MM.1S (cell line): ENCODE data around the gene MPP3.

Experiments
- DNase-seq: peaks from one replicate; pipeline ENCODE4 v3.0.0-alpha.2; 2015
- H2AFZ ChIP-seq: fragments of 300-600 bp; sonication (generic); 2 replicates; pipeline ENCODE4 v1.6.0; 2016; ENCODE audit warnings: antibody characterized with exemption, low read length
- H3F3A ChIP-seq: fragments of 300-600 bp; sonication (generic); 2 replicates; pipeline ENCODE4 v1.6.1; 2016; ENCODE audit warnings: mild to moderate bottlenecking, antibody characterized with exemption, low read length, moderate library complexity, mixed read lengths; ENCODE audit not compliant: insufficient read depth
- H3K27ac ChIP-seq: fragments of 300-600 bp; sonication (generic); 2 replicates; pipeline ENCODE4 v1.5.1; 2016; ENCODE audit warnings: mild to moderate bottlenecking, low read length
- H3K27me3 ChIP-seq: fragments of 300-600 bp; sonication (generic); replicated peaks from 2 replicates; pipeline ENCODE4 v1.6.0; 2016; ENCODE audit warnings: low read length; ENCODE audit not compliant: insufficient read depth
- H3K36me3 ChIP-seq: fragments of 300-600 bp; sonication (generic); replicated peaks from 2 replicates; pipeline ENCODE4 v1.6.1; 2016; ENCODE audit warnings: mild to moderate bottlenecking, low read length, mixed read lengths; ENCODE audit not compliant: insufficient read depth
- H3K4me1 ChIP-seq: fragments of 300-600 bp; sonication (generic); 2 replicates; pipeline ENCODE4 v1.6.1; 2016; ENCODE audit warnings: low read length, mixed read lengths
- H3K4me2 ChIP-seq: fragments of 300-600 bp; sonication (generic); 2 replicates; pipeline ENCODE4 v1.6.0; 2016; ENCODE audit warnings: low read depth, low read length
- H3K4me3 ChIP-seq: fragments of 300-600 bp; sonication (generic); 2 replicates; pipeline ENCODE4 v1.5.1; 2016; ENCODE audit warnings: low read length, mixed read lengths
- H3K79me2 ChIP-seq: fragments of 300-600 bp; sonication (generic); 2 replicates; pipeline ENCODE4 v1.6.1; 2016; ENCODE audit warnings: mixed run types, low read length, mixed read lengths
- H3K9ac ChIP-seq: fragments of 300-600 bp; sonication (generic); 2 replicates; pipeline ENCODE4 v1.6.1; 2016; ENCODE audit warnings: low read length, mixed read lengths
- H3K9me2 ChIP-seq: fragments of 300-600 bp; sonication (generic); replicated peaks from 2 replicates; pipeline ENCODE4 v1.6.1; 2016; ENCODE audit warnings: mild to moderate bottlenecking, low read length, mixed read lengths; ENCODE audit not compliant: insufficient read depth
- H3K9me3 ChIP-seq: fragments of 300-600 bp; sonication (generic); replicated peaks from 2 replicates; pipeline ENCODE4 v1.6.1; 2016; ENCODE audit warnings: mild to moderate bottlenecking, low read length, mixed read lengths; ENCODE audit not compliant: insufficient read depth
- H4K20me1 ChIP-seq: fragments of 300-600 bp; sonication (generic); 2 replicates; pipeline ENCODE4 v1.6.1; 2016; ENCODE audit warnings: mild to moderate bottlenecking, low read length, moderate library complexity, mixed read lengths; ENCODE audit not compliant: insufficient read depth
- CTCF ChIP-seq: fragments of 300-600 bp; sonication (generic); IDR thresholded peaks from 2 replicates; pipeline ENCODE4 v1.5.1; 2016; ENCODE audit warnings: antibody characterized with exemption, low read length, mixed read lengths
- EZH2 ChIP-seq: fragments of 300-600 bp; sonication (generic); optimal IDR thresholded peaks from 2 replicates; pipeline ENCODE3; 2017; ENCODE audit warnings: low read depth, mild to moderate bottlenecking, antibody characterized with exemption, low read length, mixed read lengths
- EZH2phosphoT487 ChIP-seq: fragments of 300-600 bp; sonication (generic); IDR thresholded peaks from 2 replicates; pipeline ENCODE4 v1.6.1; 2018; ENCODE audit warnings: antibody characterized with exemption, low read length

MPP3 gene

GRCh38 chr17:43820759-43821158 lies 12.2 kb downstream of the MPP3 start:
- Histone ChIP-seq H3K9me2 (no peaks in the 10 kb centered on the region), H3K4me3 (no peak overlapping the region), H3K4me1 (no peaks in the 10 kb centered on the region), H3F3A (no peaks in the 10 kb centered on the region), H3K9me3 (no peaks in the 10 kb centered on the region), H3K9ac (no peak overlapping the region), H3K4me2 (no peak overlapping the region), H3K27me3 (peaks cover 10% of the 10 kb centered on the region; the same call in 1 of the 2 replicates), H3K79me2 (no peaks in the 10 kb centered on the region), H2AFZ (no peak overlapping the region), H4K20me1 (no peaks in the 10 kb centered on the region), H3K27ac (no peak overlapping the region), H3K36me3 (no peaks in the 10 kb centered on the region)
- DNase-seq, result no peak
- TF ChIP-seq EZH2phosphoT487 (no peak), CTCF (no peak), EZH2 (no peak)

GRCh38 chr17:43818966-43819365 lies 14.0 kb downstream of the MPP3 start:
- Histone ChIP-seq H3K9me3 (no peaks in the 10 kb centered on the region), H3K27me3 (peaks cover 17% of the 10 kb centered on the region; the same call in 1 of the 2 replicates), H2AFZ (no peak overlapping the region), H3K4me1 (no peaks in the 10 kb centered on the region), H3K4me2 (no peak overlapping the region), H3K4me3 (no peak overlapping the region), H3F3A (no peaks in the 10 kb centered on the region), H4K20me1 (no peaks in the 10 kb centered on the region), H3K9me2 (no peaks in the 10 kb centered on the region), H3K9ac (no peak overlapping the region), H3K79me2 (no peaks in the 10 kb centered on the region), H3K27ac (no peak overlapping the region), H3K36me3 (no peaks in the 10 kb centered on the region)
- TF ChIP-seq EZH2, result no peak
- TF ChIP-seq CTCF, result no peak
- no peak for TF ChIP-seq EZH2phosphoT487
- no peak for DNase-seq

DNA sequence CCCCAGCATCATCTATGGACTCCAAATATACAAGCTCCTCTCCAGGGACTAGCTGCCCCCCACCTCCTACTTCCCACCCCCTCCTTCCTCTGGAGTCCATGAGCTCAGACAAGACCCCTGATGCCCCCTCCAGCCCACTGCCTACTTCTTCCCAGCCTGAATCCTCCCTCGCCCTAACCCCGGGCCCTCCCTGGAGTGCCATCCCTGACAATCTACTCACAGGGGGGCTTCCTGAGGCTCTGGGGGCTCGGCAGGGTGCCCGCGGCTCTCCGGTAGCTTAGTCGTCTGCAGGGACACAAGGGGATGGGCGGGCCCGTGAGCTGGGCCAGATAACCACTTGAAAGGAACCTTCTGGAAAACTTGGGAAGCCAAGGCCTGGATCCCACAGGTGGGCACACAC lies 15.1 kb downstream of the MPP3 start:
- no peak overlapping the region for H3K4me2 ChIP-seq
- no peaks in the 10 kb centered on the region for H3K36me3 ChIP-seq
- no peak for TF ChIP-seq EZH2
- no peak for TF ChIP-seq CTCF
- TF ChIP-seq EZH2phosphoT487, result no peak
- no peak overlapping the region for H2AFZ ChIP-seq
- peaks cover 22% of the 10 kb centered on the region; the same call in 1 of the 2 replicates for H3K27me3 ChIP-seq
- H3K9me2 ChIP-seq, result no peaks in the 10 kb centered on the region
- no peaks in the 10 kb centered on the region for H4K20me1 ChIP-seq
- H3K27ac ChIP-seq, result no peak overlapping the region
- no peaks in the 10 kb centered on the region for H3F3A ChIP-seq
- no peak for DNase-seq
- H3K79me2 ChIP-seq, result no peaks in the 10 kb centered on the region
- no peaks in the 10 kb centered on the region for H3K4me1 ChIP-seq
- H3K9me3 ChIP-seq, result no peaks in the 10 kb centered on the region
- no peak overlapping the region for H3K4me3 ChIP-seq
- H3K9ac ChIP-seq, result no peak overlapping the region
